ELR (cell line): Measurements from ENCODE around the gene TMA7B.

Experiments
- DNase-seq: peaks from one replicate; pipeline ENCODE4 v3.0.0-alpha.2; 2015; ENCODE audit warnings: low read depth

Gene TMA7B

GRCh38 chr22:39954584-39955055 lies 5.6 kb upstream of the TMA7B start:
- DNase-seq, result peak; percentile 60

- DNase-seq, result no peak
These were observed 4.5 kb upstream of the TMA7B start for GRCh38 chr22:39955675-39956074.

DNA sequence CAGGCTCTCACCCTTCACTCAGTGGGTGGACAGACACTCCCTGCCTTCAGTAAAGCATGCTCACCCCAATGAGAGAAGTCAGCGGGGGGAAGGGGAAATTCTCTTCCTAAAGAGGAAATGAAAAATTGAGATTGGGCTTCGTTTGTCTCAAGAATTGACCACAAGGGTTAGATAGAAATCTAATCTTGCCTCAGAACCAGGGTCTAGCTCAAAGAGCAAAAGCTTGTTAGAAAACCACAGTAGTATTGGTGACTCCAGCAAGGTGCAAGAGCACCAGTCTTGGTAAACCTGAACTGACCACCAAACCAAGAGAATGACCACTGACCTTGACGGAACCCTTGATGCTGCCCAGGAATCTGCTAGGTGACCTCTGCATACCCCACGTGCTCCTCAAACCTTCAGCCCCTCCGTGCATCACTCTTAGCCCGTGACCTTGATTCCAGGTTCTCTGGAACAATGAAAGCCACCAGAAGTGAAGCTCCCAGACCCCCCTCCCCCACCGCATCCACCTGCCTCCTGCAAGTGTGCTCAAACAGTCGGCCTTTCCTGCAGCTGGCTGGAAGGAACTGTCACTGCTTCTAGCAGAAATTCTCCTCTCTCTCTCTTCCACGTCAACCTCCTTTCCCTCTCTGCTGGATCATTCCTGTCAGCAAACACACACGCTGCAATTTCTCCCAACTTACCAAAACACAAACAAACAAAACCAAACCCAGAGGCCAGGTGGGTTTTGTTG lies 3.1 kb upstream of the TMA7B start:
- no peak for DNase-seq

- no peak for DNase-seq
These were observed 2.0 kb upstream of the TMA7B start for GRCh38 chr22:39958009-39958711.

GRCh38 chr22:39958949-39959639 lies 1.1 kb upstream of the TMA7B start:
- DNase-seq, result no peak

GRCh38 chr22:39960791-39961746 lies 872 bp downstream of the TMA7B start:
- DNase-seq, result peak; percentile 97

GRCh38 chr22:39962071-39962470 lies 1.9 kb downstream of the TMA7B start:
- DNase-seq, result no peak

DNA sequence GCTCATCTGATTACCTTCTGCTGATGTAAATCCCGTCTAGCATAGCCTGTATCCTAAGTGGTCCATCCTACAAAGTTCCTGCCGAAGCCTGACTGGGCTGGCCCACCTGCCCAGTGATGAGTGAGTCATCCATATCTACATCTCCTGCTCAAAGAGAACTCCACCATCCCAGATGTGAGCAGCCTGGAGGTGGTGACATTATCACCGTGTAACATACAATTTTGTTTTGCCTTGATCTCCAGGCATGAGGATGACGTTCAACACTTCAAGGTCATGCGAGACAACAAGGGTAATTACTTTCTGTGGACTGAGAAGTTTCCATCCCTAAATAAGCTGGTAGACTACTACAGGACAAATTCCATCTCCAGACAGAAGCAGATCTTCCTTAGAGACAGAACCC lies 5.6 kb downstream of the TMA7B start:
- DNase-seq, result no peak

DNA sequence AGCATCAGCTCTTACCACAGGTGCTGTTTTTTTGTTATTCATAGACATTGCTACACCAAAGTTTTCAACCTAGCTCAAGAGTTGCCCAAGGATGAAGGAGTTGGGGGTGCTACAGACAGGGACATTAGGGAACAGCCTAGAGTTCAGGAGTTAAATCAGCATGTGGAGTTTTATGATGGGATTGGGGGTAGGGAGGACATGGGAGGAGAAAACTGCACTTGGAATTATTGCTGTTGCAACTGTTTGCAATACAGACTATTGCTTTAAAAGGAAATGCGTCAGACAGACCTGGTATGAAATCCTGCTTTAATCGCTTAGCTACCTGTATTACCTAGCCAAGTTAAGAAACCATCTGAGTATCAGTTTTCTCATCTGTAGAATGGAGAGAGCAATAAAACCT lies 6.3 kb downstream of the TMA7B start:
- no peak for DNase-seq

DNA sequence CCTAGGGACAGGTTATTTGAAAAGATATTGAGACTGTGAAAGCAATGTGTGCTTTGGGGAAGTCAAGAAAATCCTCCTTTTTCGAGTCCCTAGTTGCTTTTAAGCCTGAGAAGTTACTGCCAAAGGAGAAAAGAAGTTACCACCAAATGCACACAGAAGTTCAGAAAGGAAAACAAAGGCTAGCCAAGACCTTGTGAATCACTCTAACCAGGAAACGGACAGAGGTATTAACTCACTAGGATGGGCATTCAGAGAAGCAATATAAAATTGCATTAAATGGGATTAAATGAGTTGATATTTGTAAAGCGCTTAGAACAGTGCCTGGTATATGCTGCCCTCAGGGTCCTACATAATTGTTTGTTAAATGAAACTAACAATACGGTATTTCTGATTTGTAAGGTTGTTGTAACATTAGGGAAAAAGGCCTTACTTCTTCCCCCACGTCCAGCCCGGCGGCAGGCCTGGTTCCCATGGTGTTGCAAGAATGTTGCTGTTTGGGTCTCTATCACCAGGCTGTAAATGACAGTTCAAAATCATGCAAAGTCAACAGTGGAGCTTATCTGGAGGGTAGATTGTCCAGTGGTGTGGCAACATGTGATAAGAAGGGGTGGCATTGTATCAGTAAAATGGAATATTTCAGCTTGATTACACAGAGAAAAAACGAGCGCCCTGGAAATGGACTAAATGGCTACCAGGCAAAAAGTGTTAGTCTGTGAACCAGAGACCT lies 7.1 kb downstream of the TMA7B start:
- peak; percentile 39 for DNase-seq

- DNase-seq, result no peak
These were observed 8.1 kb downstream of the TMA7B start for GRCh38 chr22:39967996-39968972.

DNA sequence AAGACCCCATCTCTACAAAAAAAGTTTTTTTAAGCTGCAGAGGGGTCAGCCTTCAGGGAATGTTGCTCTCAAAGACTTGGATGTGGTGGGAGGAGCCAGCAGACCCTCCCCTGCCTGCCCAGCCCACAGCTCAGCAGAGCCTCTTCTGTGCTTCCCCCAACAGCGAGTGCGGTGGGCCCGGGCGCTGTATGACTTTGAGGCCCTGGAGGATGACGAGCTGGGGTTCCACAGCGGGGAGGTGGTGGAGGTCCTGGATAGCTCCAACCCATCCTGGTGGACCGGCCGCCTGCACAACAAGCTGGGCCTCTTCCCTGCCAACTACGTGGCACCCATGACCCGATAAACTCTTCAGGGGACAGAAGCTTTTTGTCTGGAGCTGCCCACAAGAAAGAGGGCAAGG lies 10.5 kb downstream of the TMA7B start:
- DNase-seq, result no peak

DNA sequence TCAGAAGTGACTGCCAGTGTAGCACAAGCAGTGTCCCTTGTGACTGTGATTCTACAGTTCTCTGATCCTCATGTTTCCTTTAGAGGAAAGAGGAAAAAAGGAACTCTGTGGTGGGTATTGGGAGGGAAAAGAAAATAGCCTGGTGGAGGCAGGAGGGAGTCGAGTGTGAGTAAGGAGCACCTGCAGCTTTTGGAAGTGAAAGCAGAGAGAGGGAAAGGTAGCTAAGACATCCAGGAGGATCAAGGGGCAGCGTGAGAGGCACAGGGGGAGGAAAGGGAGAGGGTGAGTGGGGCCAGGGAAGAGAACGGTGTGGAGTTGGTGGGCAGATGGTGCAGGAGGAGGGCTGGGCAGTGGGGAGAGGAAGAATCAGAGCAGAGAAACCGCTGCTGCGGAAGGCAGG lies 12.4 kb downstream of the TMA7B start:
- DNase-seq, result no peak

DNA sequence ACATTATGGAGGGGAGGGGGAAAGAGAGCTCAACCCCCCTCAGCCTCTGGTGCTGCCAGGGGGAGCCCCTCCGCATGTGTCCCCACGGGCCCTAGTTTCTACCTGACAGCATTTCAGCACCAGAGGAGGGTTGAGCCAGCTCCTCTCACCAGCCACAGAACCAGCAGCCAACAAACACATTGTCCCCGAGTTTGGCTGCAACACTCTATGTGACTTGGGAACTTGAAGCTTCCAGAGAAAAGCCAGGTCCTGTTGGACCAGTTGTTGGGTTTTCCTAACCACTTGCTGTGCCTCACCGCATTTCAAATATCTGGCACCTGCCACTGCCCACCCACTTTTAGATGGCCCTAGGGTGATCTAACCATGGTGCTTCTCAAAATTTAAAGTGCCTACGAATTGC lies 13.5 kb downstream of the TMA7B start:
- DNase-seq, result no peak

DNA sequence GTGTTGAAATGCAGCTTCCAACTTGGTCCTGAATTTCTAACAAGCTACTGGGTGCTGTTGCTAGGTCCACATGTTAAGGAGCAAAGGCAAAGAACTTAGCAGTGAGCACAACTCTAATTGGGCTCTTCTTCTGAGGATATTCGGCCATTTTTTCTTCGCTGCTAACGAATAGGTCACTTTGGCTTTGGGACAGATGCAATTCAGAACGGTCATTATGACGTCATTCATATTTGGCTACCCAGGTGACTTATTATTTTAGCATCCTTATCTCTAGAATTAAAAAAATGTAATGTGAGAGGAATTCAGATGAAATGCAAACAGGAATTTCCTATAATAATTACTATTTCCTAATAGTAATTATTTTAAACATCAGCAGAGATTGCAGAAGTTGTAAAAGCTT lies 13.9 kb downstream of the TMA7B start:
- no peak for DNase-seq

- no peak for DNase-seq
These were observed 18.9 kb downstream of the TMA7B start for GRCh38 chr22:39979048-39979447.

- no peak for DNase-seq
These were observed 19.3 kb downstream of the TMA7B start for GRCh38 chr22:39979458-39979857.

DNA sequence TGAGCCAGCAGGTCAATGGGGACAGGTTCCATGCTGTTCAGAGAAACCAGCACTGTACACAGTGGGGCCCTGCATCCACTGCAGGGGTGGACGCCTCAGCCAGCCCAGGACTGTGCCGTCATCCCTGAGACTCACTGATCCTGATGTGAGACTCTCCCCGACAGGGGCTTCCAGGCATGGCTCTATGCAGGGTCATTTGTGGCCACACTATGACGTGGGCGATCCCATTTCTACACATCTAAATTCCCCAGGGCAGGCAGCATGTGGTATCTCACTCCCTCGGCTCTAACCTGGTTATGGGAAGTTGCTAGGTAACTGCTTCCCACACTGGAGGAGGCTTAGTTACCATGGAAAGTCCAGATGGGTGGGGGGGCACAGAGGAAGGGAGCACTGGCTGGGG lies 20.4 kb downstream of the TMA7B start:
- no peak for DNase-seq

- DNase-seq, result no peak
These were observed 23.1 kb downstream of the TMA7B start for GRCh38 chr22:39983346-39983745.

DNA sequence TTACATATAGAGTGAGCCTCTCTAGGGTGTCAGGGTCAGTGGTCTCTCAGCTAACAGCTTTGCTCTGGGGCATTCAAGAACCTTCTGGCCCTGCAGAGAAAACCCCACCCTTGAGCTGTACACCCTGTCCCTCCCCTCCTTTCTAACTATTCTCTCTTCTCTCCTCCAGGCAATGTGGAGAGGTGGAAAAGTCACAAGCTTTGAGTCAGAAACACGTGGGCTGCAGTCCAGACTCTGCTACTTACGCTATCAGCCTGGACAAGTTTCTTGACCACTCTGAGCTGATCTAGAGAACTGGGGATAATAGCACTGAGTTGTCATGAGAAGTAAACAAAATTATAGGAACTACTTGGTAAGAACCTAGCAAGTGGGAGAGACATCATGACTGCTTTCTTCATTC lies 23.8 kb downstream of the TMA7B start:
- peak; percentile 40 for DNase-seq
